ENCODE results near the gene PIK3C2G.

PIK3C2G gene

DNA sequence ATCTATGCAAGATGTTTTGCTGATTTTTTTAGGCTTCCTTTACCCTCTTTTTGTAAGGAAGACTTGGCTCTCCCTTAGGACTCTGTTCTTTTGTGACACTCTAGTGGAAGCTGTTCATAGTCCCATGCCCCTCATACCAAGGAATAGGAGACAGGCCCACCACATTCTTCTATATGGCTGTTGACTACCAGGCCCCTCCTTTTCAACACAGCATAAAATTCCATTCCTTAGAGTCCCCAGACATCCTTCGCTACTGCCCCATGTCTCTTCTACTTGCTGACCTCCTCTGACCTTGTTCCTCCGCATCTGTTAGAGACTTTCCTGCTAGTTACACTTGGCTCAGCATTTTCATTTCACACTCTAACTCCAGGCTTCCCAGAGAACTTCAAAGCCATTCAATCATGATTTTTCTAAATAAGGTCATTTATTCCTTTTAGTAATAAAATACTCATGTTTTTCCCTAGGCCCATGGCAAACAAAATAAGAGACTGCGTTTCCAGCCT, 9.7 kb downstream of the PIK3C2G start:
- no peak for DNase-seq (ENCODE audit: low spot score)

DNA sequence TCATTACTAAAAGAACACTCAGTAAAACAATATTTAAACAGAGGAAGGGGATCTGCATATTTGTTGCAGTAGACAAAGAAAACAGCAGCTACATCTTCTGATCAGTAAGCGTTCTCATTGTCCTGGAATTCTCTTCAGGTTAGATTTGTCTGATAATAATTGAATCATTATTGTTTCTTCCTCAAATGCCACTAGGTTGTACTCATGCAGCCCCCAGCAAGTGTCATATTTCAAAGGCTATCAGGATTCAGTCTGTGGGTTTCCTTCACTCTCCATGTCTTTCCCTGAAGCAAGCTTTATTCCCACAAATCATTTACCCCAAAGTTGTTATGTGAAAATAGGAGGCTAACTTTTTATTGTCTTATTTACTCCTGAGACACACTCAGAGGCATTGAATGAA, 14.7 kb downstream of the PIK3C2G start:
- DNase-seq (ENCODE audit: low spot score), result no peak

DNA sequence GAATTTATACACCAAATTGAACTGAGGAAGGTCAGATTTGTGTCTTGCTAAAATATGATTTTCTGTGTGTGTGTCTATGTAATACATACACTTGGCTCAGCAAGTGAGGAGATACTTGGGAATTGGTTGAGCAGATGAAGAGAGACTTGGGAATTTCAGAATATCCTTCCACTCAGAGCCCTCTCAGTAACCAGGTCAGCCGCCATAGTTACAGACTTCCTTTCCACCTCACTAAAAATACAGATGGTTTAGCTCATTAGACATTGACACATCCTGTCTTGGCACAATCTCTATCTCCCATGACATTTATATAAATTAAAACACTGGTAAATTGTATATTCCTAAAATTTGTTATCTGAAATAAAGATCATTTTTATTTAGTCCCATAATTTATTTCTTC, 15.9 kb downstream of the PIK3C2G start:
- no peak for DNase-seq (ENCODE audit: low spot score)

GRCh38 chr12:18280728-18281127, 19.4 kb downstream of the PIK3C2G start:
- DNase-seq (ENCODE audit: low spot score), result no peak

- DNase-seq (ENCODE audit: low spot score), result no peak
These were observed 20.6 kb downstream of the PIK3C2G start for GRCh38 chr12:18281941-18282340.

DNA sequence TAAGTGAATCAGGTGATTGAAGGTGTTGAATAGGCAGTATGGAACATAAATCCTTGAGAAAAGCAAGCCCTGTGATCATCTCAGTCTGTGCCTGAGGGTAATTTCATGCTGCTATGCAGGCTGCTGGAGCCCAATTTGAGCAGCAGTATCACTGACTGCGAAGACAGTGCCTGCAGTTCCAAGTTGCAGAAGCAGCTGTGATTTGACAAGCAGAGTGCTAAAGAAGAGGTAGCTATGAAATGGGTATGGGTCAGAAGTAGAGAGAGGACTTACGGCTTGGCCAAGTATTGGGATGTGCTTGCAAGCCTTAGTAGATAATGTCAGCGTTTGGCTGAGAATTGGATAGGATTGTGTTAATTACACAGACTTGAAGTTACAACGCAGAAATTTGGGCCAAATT, 22.5 kb downstream of the PIK3C2G start:
- no peak for DNase-seq (ENCODE audit: low spot score)

DNA sequence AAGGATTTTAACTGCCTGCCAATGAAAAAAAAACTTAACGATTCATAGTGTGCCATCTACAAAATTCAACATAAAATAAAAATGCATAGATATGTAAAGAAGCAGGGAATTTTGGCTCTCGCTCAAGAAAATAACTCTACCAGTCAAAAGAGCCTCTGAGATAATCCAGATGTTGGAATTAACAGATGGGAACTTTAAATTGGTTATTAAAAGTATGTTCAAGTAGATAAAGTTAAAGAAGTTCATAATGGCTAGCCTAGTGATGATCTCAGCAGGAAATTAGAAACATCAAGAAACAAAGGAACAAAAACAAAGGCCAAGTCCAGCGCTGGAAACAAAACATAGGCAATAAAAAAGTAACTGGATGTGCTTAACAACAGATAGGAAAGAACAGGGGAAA, 23.1 kb downstream of the PIK3C2G start:
- no peak for DNase-seq (ENCODE audit: low spot score)

GRCh38 chr12:18285161-18285560, 23.8 kb downstream of the PIK3C2G start:
- no peak for DNase-seq (ENCODE audit: low spot score)

GRCh38 chr12:18290386-18290785, 29.1 kb downstream of the PIK3C2G start:
- DNase-seq (ENCODE audit: low spot score), result no peak

- DNase-seq (ENCODE audit: low spot score), result no peak
These were observed 33.6 kb downstream of the PIK3C2G start for GRCh38 chr12:18294889-18295288.

DNA sequence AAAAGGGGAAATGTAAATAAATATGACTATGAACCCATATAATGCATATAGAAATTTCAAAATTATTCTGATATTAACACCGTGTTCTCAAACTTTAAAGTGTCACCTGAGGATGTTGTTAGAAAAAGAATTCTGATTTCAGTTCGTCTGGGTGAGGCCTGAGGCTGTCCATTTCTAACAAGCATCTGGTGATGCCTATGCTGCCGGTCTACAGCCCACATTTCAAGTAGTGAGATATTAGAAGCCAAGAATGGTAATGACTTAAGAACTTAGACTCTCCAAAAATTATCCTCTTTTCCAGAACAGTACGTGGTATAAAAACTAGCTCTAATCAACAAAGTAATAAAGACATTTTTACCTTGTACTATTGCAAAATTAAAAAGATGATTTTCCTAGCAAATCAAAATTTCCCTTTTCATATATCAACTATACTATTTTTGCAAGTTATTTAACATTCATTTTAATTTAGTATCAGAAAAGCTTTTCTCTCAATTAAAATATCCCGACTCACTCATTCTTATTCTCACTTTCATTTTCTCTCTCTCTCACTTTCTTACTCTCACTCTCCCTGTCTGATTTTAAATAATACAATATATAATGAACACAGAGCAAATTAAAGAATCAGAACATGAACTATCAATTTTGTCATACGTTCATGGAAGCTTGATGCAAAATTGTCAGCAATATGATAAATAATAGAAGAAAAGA, 35.0 kb downstream of the PIK3C2G start:
- no peak for DNase-seq (ENCODE audit: low spot score)

GRCh38 chr12:18296909-18297280, 35.6 kb downstream of the PIK3C2G start:
- DNase-seq (ENCODE audit: low spot score), result no peak

DNA sequence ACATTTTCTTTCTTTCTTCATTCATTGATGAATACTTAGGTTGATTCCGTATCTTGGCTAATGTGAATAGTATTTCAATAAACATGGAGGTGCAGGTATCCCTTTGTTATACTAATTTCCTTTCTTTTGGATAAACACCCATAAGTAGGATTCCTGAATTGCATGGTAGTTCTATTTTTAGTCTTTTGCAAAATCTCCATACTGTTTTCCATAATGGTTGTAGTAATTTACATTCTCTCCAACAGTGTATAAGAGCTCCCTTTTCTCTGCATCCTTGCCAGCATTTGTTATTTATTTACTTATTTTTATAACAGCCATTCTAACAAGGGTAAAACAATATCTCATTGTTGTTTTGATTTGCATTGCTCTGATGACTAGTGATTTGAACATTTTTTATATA, 36.6 kb downstream of the PIK3C2G start:
- DNase-seq (ENCODE audit: low spot score), result no peak

DNA sequence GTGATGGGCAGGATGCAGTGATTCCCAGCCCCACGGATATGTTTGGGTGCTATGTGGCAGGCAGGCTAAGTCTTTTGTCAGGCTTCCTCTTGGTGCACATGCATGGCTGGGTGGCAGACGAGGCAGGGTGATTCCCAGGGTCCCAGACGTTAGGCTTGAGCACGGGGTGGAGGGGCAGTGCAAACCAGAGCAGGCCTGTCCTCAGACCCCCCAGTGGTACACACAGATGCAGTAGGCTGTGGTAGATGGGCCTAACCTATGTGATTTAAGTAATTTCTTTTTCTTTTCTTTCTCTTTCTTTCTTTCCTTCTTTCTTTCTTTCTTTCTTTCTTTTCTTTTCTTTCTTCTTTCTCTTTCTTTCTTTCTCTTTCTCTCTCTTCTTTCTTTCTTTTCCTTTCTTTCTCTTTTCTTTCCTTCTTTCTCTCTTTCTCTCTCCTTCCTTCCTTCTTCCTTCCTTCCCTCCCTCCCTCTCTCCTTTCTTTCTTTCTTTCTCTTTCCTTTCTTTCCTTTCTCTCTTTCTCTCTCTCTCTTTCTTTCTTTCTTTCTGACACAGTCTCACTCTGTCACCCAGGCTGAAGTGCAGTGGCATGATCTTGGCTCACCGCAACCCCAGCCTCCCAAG, 41.6 kb downstream of the PIK3C2G start:
- DNase-seq (ENCODE audit: low spot score), result no peak

- no peak for DNase-seq (ENCODE audit: low spot score)
These were observed 43.3 kb downstream of the PIK3C2G start for GRCh38 chr12:18304609-18305008.

GRCh38 chr12:18306311-18306710, 45.0 kb downstream of the PIK3C2G start:
- DNase-seq (ENCODE audit: low spot score), result no peak

GRCh38 chr12:18313306-18313705, 52.0 kb downstream of the PIK3C2G start:
- no peak for DNase-seq (ENCODE audit: low spot score)

DNA sequence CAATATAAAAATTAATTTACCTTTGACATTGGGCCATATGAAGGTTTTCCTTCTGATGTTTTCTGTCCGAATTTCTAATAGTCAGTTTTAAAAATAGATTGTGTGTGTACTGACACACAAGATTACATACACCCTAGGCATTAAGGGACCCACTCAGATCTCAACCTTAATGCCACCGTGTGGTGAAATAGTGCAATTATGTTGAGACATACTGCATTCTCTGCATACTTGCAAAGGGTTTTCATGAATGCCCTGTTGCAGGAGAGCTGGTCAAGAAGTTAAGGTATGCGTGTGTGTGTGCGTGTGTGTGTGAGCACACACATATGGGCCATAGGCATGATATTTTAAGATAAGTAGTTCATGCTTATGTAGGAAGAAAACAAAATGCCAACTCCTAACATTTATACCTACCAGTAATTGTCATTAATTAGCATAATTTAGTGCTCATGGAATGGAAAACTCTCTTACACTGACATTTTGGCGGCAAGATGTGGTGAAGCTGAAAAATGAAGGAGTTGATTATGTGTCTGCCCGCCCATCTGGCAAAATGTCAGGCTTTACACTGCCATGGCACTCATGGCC, 58.8 kb downstream of the PIK3C2G start:
- peak; percentile 31 for DNase-seq (ENCODE audit: low spot score)

GRCh38 chr12:18320976-18321375, 59.7 kb downstream of the PIK3C2G start:
- no peak for DNase-seq (ENCODE audit: low spot score)

DNA sequence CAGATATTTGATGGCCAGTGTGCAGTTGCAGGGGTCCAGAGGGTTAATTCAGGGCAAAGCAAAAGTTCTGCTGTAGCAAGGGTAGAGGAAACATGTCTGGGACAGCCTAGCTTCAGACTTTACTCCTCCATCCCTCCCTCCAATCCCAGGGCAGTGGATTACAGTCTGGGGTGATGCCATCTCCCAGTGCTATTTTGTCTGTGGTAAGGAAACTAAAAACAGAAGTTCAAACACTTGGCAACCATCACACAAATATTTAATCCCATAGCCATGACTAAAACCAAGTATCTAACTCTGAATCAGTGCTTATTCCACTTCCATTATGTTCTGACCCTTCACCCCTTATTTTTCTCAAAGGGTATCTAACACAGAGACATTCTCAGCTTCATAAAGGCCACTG, 61.8 kb downstream of the PIK3C2G start:
- DNase-seq (ENCODE audit: low spot score), result peak; percentile 6

- no peak for DNase-seq (ENCODE audit: low spot score)
These were observed 65.7 kb downstream of the PIK3C2G start for GRCh38 chr12:18327036-18327435.

GRCh38 chr12:18332173-18332572, 70.9 kb downstream of the PIK3C2G start:
- no peak for DNase-seq (ENCODE audit: low spot score)

GRCh38 chr12:18339633-18340032, 78.3 kb downstream of the PIK3C2G start:
- DNase-seq (ENCODE audit: low spot score), result no peak

DNA sequence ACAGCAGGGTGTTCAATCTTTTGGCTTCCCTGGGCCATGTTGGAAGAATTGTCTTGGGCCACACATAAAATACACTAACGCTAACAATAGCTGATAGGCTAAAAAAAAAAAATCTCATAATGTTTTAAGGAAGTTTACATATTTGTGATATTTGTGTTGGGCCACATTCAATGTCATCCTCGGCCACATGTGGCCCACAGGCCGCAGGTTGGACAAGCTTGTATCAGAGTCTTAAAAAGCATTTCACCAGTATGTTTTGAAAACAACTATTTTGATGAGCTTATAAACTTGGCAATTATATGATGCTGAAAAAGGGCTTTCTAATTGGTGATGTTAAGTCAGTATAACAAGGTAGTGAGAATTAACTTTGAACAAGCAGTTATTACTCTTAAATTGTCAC, 78.9 kb downstream of the PIK3C2G start:
- DNase-seq (ENCODE audit: low spot score), result no peak
